GM21825 (cell line): ENCODE results near the gene WDPCP.
"Not testable (repeated sequence)": the region's sequence is repeated elsewhere in the genome, so short reads cannot be mapped to it uniquely, and the experiment has no call there.

ENCODE experiments used
- ATAC-seq: cut with Tn5 transposase; IDR thresholded peaks from one replicate; pipeline ENCODE4 v1.9.1; 2021; ENCODE audit warnings: mild to moderate bottlenecking, moderate library complexity; ENCODE audit not compliant: unreplicated experiment

WDPCP gene

GRCh38 chr2:63591566-63592175 is 3.4 kb upstream of the WDPCP start:
- no peak for ATAC-seq

GRCh38 chr2:63590626-63591408 is 2.5 kb upstream of the WDPCP start:
- no peak for ATAC-seq

- peak; percentile 19 for ATAC-seq
Observed at GRCh38 chr2:63589148-63589958, 1.1 kb upstream of the WDPCP start.

GRCh38 chr2:63587814-63588384 is 378 bp downstream of the WDPCP start:
- peak; percentile 1 for ATAC-seq

- ATAC-seq, result no peak
Observed at GRCh38 chr2:63582873-63583272, 5.4 kb downstream of the WDPCP start.

- no peak for ATAC-seq
Observed at GRCh38 chr2:63581298-63581961, 6.8 kb downstream of the WDPCP start.

- ATAC-seq, result no peak
Observed at GRCh38 chr2:63580651-63581297, 7.5 kb downstream of the WDPCP start.

GRCh38 chr2:63578767-63579166 is 9.5 kb downstream of the WDPCP start:
- no peak for ATAC-seq

GRCh38 chr2:63576546-63576945 is 11.7 kb downstream of the WDPCP start:
- ATAC-seq, result no peak

GRCh38 chr2:63573726-63574345 is 14.4 kb downstream of the WDPCP start:
- not testable (repeated sequence) for ATAC-seq

- ATAC-seq, result not testable (repeated sequence)
Observed at GRCh38 chr2:63573026-63573425, 15.3 kb downstream of the WDPCP start.

- no peak for ATAC-seq
Observed at GRCh38 chr2:63572001-63572400, 16.3 kb downstream of the WDPCP start.

GRCh38 chr2:63571291-63571690 is 17.0 kb downstream of the WDPCP start:
- no peak for ATAC-seq

GRCh38 chr2:63569740-63570139 is 18.5 kb downstream of the WDPCP start:
- ATAC-seq, result peak; percentile 58

- no peak for ATAC-seq
Observed at GRCh38 chr2:63562751-63563150, 25.5 kb downstream of the WDPCP start.

GRCh38 chr2:63558922-63559321 is 29.4 kb downstream of the WDPCP start:
- not testable (repeated sequence) for ATAC-seq

- ATAC-seq, result not testable (repeated sequence)
Observed at GRCh38 chr2:63557819-63558218, 30.5 kb downstream of the WDPCP start.

GRCh38 chr2:63555931-63556330 is 32.3 kb downstream of the WDPCP start:
- ATAC-seq, result no peak

GRCh38 chr2:63555299-63555698 is 33.0 kb downstream of the WDPCP start:
- ATAC-seq, result no peak

- ATAC-seq, result no peak
Observed at GRCh38 chr2:63553049-63553448, 35.2 kb downstream of the WDPCP start.
